SU-DHL-6 (cell line): ENCODE measurements around the gene IRF2.

Source experiments
- CTCF ChIP-seq: fragments of 200-600 bp; sonication (generic); IDR thresholded peaks from one replicate; pipeline ENCODE4 v1.5.1; 2017; ENCODE audit warnings: antibody characterized with exemption, mild to moderate bottlenecking, low read length, moderate library complexity; ENCODE audit not compliant: insufficient read depth, poor library complexity, severe bottlenecking
- EZH2phosphoT487 ChIP-seq: fragments of 200-600 bp; sonication (generic), shearing (Covaris generic); conservative IDR thresholded peaks from 2 replicates; pipeline ENCODE4 v1.6.1; 2018; ENCODE audit warnings: mild to moderate bottlenecking, antibody characterized with exemption, low read length, moderate library complexity, mixed read lengths

DNA sequence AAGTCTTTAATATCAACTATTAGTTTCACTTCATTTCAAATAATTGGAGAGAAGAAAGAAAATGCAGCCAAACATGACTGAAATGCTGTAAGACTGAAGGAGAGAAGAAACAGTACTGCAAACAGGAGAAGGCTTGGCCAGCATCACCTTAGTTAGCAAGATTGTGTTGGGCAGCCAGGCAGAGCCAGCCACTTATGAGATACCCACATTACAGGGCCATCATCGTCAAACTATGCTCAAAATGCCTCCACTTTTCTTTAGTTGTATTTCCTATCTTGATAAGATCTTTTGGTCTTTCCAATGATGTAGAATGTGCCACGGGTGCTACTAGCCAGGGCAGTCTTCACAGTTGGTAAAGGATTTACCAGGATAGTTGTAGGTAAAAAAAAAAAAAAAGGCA, 10.9 kb upstream of the IRF2 start:
- no peak for TF ChIP-seq CTCF
- no peak for TF ChIP-seq EZH2phosphoT487
